ENCODE measurements around the gene NIPBL.

Gene NIPBL

GRCh38 chr5:37015795-37016666 lies 139.5 kb downstream of the NIPBL start:
- TF ChIP-seq, protein P1, sequence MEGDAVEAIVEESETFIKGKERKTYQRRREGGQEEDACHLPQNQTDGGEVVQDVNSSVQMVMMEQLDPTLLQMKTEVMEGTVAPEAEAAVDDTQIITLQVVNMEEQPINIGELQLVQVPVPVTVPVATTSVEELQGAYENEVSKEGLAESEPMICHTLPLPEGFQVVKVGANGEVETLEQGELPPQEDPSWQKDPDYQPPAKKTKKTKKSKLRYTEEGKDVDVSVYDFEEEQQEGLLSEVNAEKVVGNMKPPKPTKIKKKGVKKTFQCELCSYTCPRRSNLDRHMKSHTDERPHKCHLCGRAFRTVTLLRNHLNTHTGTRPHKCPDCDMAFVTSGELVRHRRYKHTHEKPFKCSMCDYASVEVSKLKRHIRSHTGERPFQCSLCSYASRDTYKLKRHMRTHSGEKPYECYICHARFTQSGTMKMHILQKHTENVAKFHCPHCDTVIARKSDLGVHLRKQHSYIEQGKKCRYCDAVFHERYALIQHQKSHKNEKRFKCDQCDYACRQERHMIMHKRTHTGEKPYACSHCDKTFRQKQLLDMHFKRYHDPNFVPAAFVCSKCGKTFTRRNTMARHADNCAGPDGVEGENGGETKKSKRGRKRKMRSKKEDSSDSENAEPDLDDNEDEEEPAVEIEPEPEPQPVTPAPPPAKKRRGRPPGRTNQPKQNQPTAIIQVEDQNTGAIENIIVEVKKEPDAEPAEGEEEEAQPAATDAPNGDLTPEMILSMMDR (IDR thresholded peaks at IDR 0.05; ENCODE audit: extremely low read depth, missing control alignments): no peak
- DNase-seq (ENCODE audit: low spot score): no peak

- TF ChIP-seq, protein P1 (IDR thresholded peaks at IDR 0.05; ENCODE audit: extremely low read depth, missing control alignments): no peak
Measured at GRCh38 chr5:37028910-37029309, 152.3 kb downstream of the NIPBL start.

DNA sequence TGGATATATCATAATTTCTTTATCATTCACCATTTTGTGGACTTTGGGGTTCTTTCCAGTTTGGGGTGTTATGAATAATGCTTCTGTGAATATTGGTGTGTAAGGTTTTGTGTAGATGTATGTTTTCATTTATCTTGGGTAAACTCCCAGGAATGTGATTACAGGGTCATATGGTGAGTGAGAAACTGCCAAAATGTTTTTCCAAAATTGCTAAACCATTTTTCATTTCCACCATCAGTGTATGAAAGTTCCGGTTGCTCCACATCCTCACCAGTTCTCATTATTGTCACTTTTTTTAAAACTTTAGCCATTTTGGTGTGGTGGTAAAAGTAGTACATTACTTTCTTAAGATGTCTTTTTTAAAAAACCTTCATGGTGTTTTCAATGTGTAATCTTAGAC lies 152.9 kb downstream of the NIPBL start:
- TF ChIP-seq, protein P1 (IDR thresholded peaks at IDR 0.05; ENCODE audit: extremely low read depth, missing control alignments): no peak
- no peak for DNase-seq (ENCODE audit: low spot score)

More at GRCh38 chr5:37028910-37029309, 152.3 kb downstream of the NIPBL start:
- DNase-seq (ENCODE audit: low spot score): no peak

- TF ChIP-seq, protein P1 (IDR thresholded peaks at IDR 0.05; ENCODE audit: extremely low read depth, missing control alignments): no peak
- no peak for DNase-seq (ENCODE audit: low spot score)
Measured at GRCh38 chr5:37034955-37035354, 158.4 kb downstream of the NIPBL start.

GRCh38 chr5:37037840-37038239 lies 161.3 kb downstream of the NIPBL start:
- TF ChIP-seq, protein P1 (IDR thresholded peaks at IDR 0.05; ENCODE audit: extremely low read depth, missing control alignments): no peak
- no peak for DNase-seq (ENCODE audit: low spot score)

- TF ChIP-seq, protein P1 (IDR thresholded peaks at IDR 0.05; ENCODE audit: extremely low read depth, missing control alignments): no peak
- no peak for DNase-seq (ENCODE audit: low spot score)
Measured at GRCh38 chr5:37039824-37040223, 163.3 kb downstream of the NIPBL start.

DNA sequence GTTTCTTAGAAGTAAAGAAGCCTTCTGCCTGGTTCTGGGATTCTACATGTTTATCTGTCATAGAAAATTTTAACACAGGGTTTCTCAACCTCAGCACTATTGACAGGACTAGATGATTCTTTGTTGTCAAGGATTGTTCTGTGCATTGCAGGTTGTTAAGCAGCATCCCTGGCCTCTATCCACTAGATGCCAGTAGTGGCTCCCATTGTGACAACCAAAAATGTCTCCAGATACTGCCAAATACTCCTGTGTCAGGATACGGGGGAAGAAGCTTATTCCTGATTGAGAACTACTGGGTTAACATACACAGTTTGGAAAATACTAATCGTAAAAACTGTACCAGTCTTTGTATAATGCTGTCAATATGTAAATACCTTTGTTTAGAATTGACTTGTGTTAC lies 167.1 kb downstream of the NIPBL start:
- DNase-seq (ENCODE audit: low spot score): no peak

More for the DNA sequence above, 167.1 kb downstream of the NIPBL start:
- TF ChIP-seq, protein P1 (IDR thresholded peaks at IDR 0.05; ENCODE audit: extremely low read depth, missing control alignments): no peak

All from GM20000 (cell line).